ENCODE data around the gene CPZ. TPM values are rescaled to one million over a fixed set of nuclear protein-coding genes. Genes with fewer than 3 reads are reported as not detected.
A peak's percentile ranks its signal among the peaks of the same experiment; 100 is the strongest.

The CPZ gene
- total and polyA plus RNA-seq, 2 of the 4 experiments (the other 2 are of a cell fraction) = 0.90 to 10.3 TPM

DNA sequence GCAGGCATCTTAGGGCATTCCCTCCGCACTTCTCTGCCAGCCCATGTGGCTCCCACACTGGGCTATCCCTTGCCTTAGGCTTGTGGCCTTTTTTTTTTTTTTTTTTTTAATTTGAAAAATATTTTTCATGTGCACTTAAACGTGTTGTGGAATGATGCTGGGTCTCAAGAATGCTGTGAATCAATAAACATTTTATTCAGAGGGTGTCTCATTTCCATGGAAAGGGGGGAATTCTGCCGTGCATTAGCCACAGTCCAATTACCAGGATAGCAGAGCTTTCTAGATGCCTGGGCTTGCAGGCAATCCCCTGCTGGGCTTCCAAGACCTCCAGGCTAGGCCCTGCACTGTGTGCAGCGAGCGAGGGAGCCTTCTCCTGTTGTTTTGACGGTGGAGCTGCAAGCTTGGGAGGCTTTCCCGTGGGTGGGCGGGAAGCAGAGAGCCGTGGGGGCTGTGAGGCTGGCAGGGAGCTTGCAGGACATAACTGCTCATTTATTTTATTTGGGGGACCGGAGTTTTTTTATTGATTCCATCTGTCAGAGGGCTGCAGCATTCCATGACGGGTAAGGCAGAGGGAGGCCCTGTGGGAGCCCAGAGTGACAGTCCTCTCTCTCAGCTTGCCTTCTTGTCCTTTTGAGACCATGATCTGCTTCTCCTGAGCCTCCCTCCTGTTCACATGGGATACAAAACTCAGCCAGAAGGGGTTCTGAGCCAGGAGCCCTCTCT is 2.6 kb upstream of the CPZ start:
- H3K4me1 ChIP-seq (ENCODE audit: control insufficient read depth, insufficient read depth, low read length) = peaks cover 9% of the 10 kb centered on the region; the same call in 1 of the 2 replicates
- H3K9ac ChIP-seq (ENCODE audit: low read depth, low read length) = no peak overlapping the region
- H4K5ac ChIP-seq (ENCODE audit: low read depth, low read length) = no peak overlapping the region
- H2BK15ac ChIP-seq (ENCODE audit: low read depth, low read length) = no peak overlapping the region
- H3K56ac ChIP-seq (ENCODE audit: extremely low read depth, insufficient read depth, low read length) = no peak overlapping the region
- H4K20me1 ChIP-seq (ENCODE audit: insufficient read depth, low read length) = peaks cover 3% of the 10 kb centered on the region
- dilution Hi-C loops (cut with HindIII; ENCODE audit: low sequenced_read_pairs, unreplicated experiment) (no loop called here), intact Hi-C loops (cut with micrococcal nuclease) (no loop called here), in situ Hi-C loops (cut with MboI; ENCODE audit: low sequenced_read_pairs) (loop anchor here (5.0 kb wide), 1 partner anchor 128 kb away; no protein-coding TSS in a partner anchor)
- DNase-seq (peak; percentile 40), ATAC-seq (ENCODE audit: low read depth) (peak; percentile 7; the same call in 1 of the 2 replicates)
- no TSS peak for BruUV-seq (replicated peaks)
- H3K27me3 ChIP-seq (ENCODE audit: control insufficient read depth, insufficient read depth, low read length) = peaks cover 65% of the 10 kb centered on the region
- H3K14ac ChIP-seq (replicated peaks; ENCODE audit: low read depth, low read length) = no peak overlapping the region
- no peak for TF ChIP-seq FOS (IDR thresholded peaks at IDR 0.05; ENCODE audit: low read depth, low read length)
- no peak for TF ChIP-seq MAZ (IDR thresholded peaks at IDR 0.05; ENCODE audit: borderline replicate concordance, low read depth, low read length)
- TF ChIP-seq SMC3 (IDR thresholded peaks at IDR 0.05; ENCODE audit: low read depth, low read length) = no peak
- TF ChIP-seq, protein P1, sequence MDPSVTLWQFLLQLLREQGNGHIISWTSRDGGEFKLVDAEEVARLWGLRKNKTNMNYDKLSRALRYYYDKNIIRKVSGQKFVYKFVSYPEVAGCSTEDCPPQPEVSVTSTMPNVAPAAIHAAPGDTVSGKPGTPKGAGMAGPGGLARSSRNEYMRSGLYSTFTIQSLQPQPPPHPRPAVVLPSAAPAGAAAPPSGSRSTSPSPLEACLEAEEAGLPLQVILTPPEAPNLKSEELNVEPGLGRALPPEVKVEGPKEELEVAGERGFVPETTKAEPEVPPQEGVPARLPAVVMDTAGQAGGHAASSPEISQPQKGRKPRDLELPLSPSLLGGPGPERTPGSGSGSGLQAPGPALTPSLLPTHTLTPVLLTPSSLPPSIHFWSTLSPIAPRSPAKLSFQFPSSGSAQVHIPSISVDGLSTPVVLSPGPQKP (IDR thresholded peaks at IDR 0.05; ENCODE audit: borderline replicate concordance, low read depth, low read length) = no peak
- H2BK5ac ChIP-seq (ENCODE audit: low read depth, low read length, poor library complexity, severe bottlenecking) = no peak overlapping the region
- no peak overlapping the region for H3K4ac ChIP-seq (ENCODE audit: low read depth, low read length)
- no peak overlapping the region for H4K91ac ChIP-seq (ENCODE audit: insufficient read depth, low read depth, low read length)
- H3K23ac ChIP-seq (ENCODE audit: low read depth, low read length) = no peak overlapping the region
- no peak overlapping the region for H3K4me3 ChIP-seq (ENCODE audit: insufficient read depth, low read depth, low read length)
- no peak overlapping the region for H2BK20ac ChIP-seq (ENCODE audit: low read depth, low read length)
- no peaks in the 10 kb centered on the region for H3K36me3 ChIP-seq (ENCODE audit: control insufficient read depth, insufficient read depth, low read length)
- H3K27ac ChIP-seq (ENCODE audit: insufficient read depth, low read length) = no peak overlapping the region
- H2AFZ ChIP-seq (replicated peaks; ENCODE audit: low read length, poor library complexity) = no peak overlapping the region
- no peak overlapping the region for H2AK5ac ChIP-seq (ENCODE audit: low read depth, low read length)
- H3K79me1 ChIP-seq (ENCODE audit: low read depth in 1 of 2, low read length in 2 of 2) = no peaks in the 10 kb centered on the region
- no peak overlapping the region for H4K8ac ChIP-seq (ENCODE audit: low read depth in 2 of 2, low read length in 2 of 2)
- no peak overlapping the region for H3K4me2 ChIP-seq (ENCODE audit: low read depth, low read length)
- H3K9me3 ChIP-seq (ENCODE audit: control insufficient read depth, insufficient read depth, low read length) = no peaks in the 10 kb centered on the region
- H2BK120ac ChIP-seq (ENCODE audit: low read depth, low read length) = no peak overlapping the region
- ChIA-PET POLR2A (ENCODE audit: unreplicated experiment) (no interaction called here), CTCF (interaction anchor here (0.6 to 1.2 kb wide), 6 partner anchors 17 to 121 kb away, joined by 3 to 4 read pairs (median 3); no protein-coding TSS in a partner anchor)
- H2AK9ac ChIP-seq (replicated peaks; ENCODE audit: low read depth, low read length, poor library complexity) = no peak overlapping the region
- no peaks in the 10 kb centered on the region for H3K9me1 ChIP-seq (ENCODE audit: insufficient read depth, low read length)
- H3K18ac ChIP-seq (ENCODE audit: low read depth, low read length) = no peak overlapping the region
- WGBS, 2 experiments (ENCODE audit: extremely low coverage in 2 of 2, insufficient read length in 1 of 2) = 0% methylated on average over 1 of the region's 11 CpGs; no CpG with 5 or more reads in 1 of the 2 experiments
